ENCODE data around the gene CAPN13. TPM values are rescaled to one million over a fixed set of nuclear protein-coding genes. Genes with fewer than 3 reads are reported as not detected.

The CAPN13 gene
- total and polyA plus RNA-seq, 10 donors = 0.09 to 1.1 (median 0.36) TPM; not detected in 4

- TF ChIP-seq POLR2A (IDR thresholded peaks at IDR 0.05) = no peak
- WGBS, 5 donors = 87 to 95% (median 91%) methylated on average over 3 of the region's 3 CpGs
- H3K4me1 ChIP-seq = peaks cover 0 to 12% (median 0%) of the 10 kb centered on the region in 6 donors
- no peaks in the 10 kb centered on the region for H3K36me3 ChIP-seq
- H3K9me3 ChIP-seq = no peaks in the 10 kb centered on the region
- H3K4me3 ChIP-seq = no peak overlapping the region
- no peak for DNase-seq
- intact Hi-C loops (cut with DNase I; ENCODE audit: low total_unique reads) = no loop called here
- H3K27ac ChIP-seq = no peak overlapping the region
- H3K27me3 ChIP-seq (replicated peaks in 1 of 7) = no peaks in the 10 kb centered on the region
Observed at GRCh38 chr2:30680121-30680520, 127.1 kb downstream of the CAPN13 start.

GRCh38 chr2:30679426-30680088 lies 127.7 kb downstream of the CAPN13 start:
- H3K9me3 ChIP-seq = no peaks in the 10 kb centered on the region
- DNase-seq = no peak
- WGBS, 5 donors = 84 to 93% (median 87%) methylated on average over 12 of the region's 12 CpGs
- TF ChIP-seq POLR2AphosphoS5 (IDR thresholded peaks at IDR 0.05) = no peak
- no peak for TF ChIP-seq POLR2A (IDR thresholded peaks at IDR 0.05)
- TF ChIP-seq CTCF (IDR thresholded peaks at IDR 0.05 in 8 of 11, conservative IDR thresholded peaks at IDR 0.05 in 3 of 11) = no peak
- no peaks in the 10 kb centered on the region for H3K27me3 ChIP-seq (replicated peaks in 1 of 7)
- intact Hi-C loops (cut with DNase I; ENCODE audit: low total_unique reads) = no loop called here
- H3K27ac ChIP-seq = peak overlapping the region in 1 of 8 donors; percentile 19
- H3K4me3 ChIP-seq = no peak overlapping the region
- peaks cover 0 to 8% (median 0%) of the 10 kb centered on the region in 6 donors for H3K4me1 ChIP-seq
- H3K36me3 ChIP-seq = no peaks in the 10 kb centered on the region

- Histone ChIP-seq H3K27me3 (replicated peaks in 1 of 7) (no peaks in the 10 kb centered on the region), H3K36me3 (no peaks in the 10 kb centered on the region), H3K4me1 (peaks cover 0 to 5% (median 0%) of the 10 kb centered on the region in 6 donors), H3K4me3 (no peak overlapping the region), H3K27ac (peak overlapping the region in 2 of 8 donors; percentile 14 to 35), H3K9me3 (no peaks in the 10 kb centered on the region)
- intact Hi-C loops (cut with DNase I; ENCODE audit: low total_unique reads) = no loop called here
- DNase-seq = no peak
- 69 to 84% (median 82%) methylated on average over 5 to 11 of the region's 11 CpGs for WGBS, 5 donors
- TF ChIP-seq POLR2A (IDR thresholded peaks at IDR 0.05) = no peak
- no peak for TF ChIP-seq CTCF (IDR thresholded peaks at IDR 0.05 in 8 of 11, conservative IDR thresholded peaks at IDR 0.05 in 3 of 11)
- TF ChIP-seq POLR2AphosphoS5 (IDR thresholded peaks at IDR 0.05) = no peak
Observed at GRCh38 chr2:30678410-30679137, 128.7 kb downstream of the CAPN13 start.

GRCh38 chr2:30677861-30678385 lies 129.3 kb downstream of the CAPN13 start:
- peaks cover 0 to 3% (median 0%) of the 10 kb centered on the region in 6 donors for H3K4me1 ChIP-seq
- WGBS, 5 donors = 67 to 92% (median 89%) methylated on average over 5 of the region's 5 CpGs
- H3K27ac ChIP-seq = peak overlapping the region in 1 of 8 donors; percentile 35
- no peak for DNase-seq
- no peaks in the 10 kb centered on the region for H3K36me3 ChIP-seq
- H3K27me3 ChIP-seq (replicated peaks in 1 of 7) = no peaks in the 10 kb centered on the region
- H3K4me3 ChIP-seq = no peak overlapping the region
- H3K9me3 ChIP-seq = no peaks in the 10 kb centered on the region
- TF ChIP-seq POLR2AphosphoS5 (IDR thresholded peaks at IDR 0.05) (no peak), POLR2A (IDR thresholded peaks at IDR 0.05) (no peak), CTCF (IDR thresholded peaks at IDR 0.05 in 8 of 11, conservative IDR thresholded peaks at IDR 0.05 in 3 of 11) (no peak)
- intact Hi-C loops (cut with DNase I; ENCODE audit: low total_unique reads) = no loop called here

Measured in spleen (tissue), 11 donors.